HEK293 (cell line): Measurements from ENCODE around the gene ZDHHC24.

Experiments used
- EGR2 ChIP-seq: fragments of 450-650 bp; formaldehyde crosslinking; IDR thresholded peaks from 2 replicates; pipeline ENCODE4 v1.5.1; 2016; ENCODE audit warnings: low read depth, missing biosample characterization, missing genetic modification characterization
- GLI4 ChIP-seq: fragments of 450-650 bp; formaldehyde crosslinking; IDR thresholded peaks from 2 replicates; pipeline ENCODE4 v1.5.1; 2016; ENCODE audit warnings: missing biosample characterization, missing genetic modification characterization
- KLF10 ChIP-seq: fragments of 450-650 bp; IDR thresholded peaks from 2 replicates; pipeline ENCODE4 v1.5.1; 2018; ENCODE audit warnings: missing biosample characterization, mild to moderate bottlenecking, missing genetic modification characterization
- KLF16 ChIP-seq: fragments of 450-650 bp; formaldehyde crosslinking; IDR thresholded peaks from 2 replicates; pipeline ENCODE4 v1.5.1; 2017; ENCODE audit warnings: missing biosample characterization, missing genetic modification characterization
- KLF8 ChIP-seq: fragments of 450-650 bp; formaldehyde crosslinking; IDR thresholded peaks from 2 replicates; pipeline ENCODE4 v1.5.1; 2016; ENCODE audit warnings: missing biosample characterization, missing genetic modification characterization
- OVOL3 ChIP-seq: fragments of 450-650 bp; formaldehyde crosslinking; IDR thresholded peaks from 2 replicates; pipeline ENCODE4 v1.5.1; 2016; ENCODE audit warnings: missing biosample characterization, missing genetic modification characterization
- SCRT2 ChIP-seq: fragments of 450-650 bp; formaldehyde crosslinking; IDR thresholded peaks from 2 replicates; pipeline ENCODE4 v1.5.1; 2016; ENCODE audit warnings: missing biosample characterization, missing genetic modification characterization
- SETDB1 ChIP-seq: IDR thresholded peaks from one replicate; pipeline ENCODE4 v1.6.1; 2017; ENCODE audit warnings: mild to moderate bottlenecking, low read length, moderate library complexity, mixed read lengths; ENCODE audit not compliant: insufficient read length
- ZBTB48 ChIP-seq: fragments of 450-650 bp; formaldehyde crosslinking; IDR thresholded peaks from 2 replicates; pipeline ENCODE4 v1.5.1; 2016; ENCODE audit warnings: missing biosample characterization, missing genetic modification characterization
- ZBTB8A ChIP-seq: fragments of 450-650 bp; formaldehyde crosslinking; IDR thresholded peaks from 2 replicates; pipeline ENCODE4 v1.5.1; 2016; ENCODE audit warnings: missing biosample characterization, missing genetic modification characterization
- ZNF114 ChIP-seq: fragments of 450-650 bp; formaldehyde crosslinking; IDR thresholded peaks from 2 replicates; pipeline ENCODE4 v1.5.0; 2017; ENCODE audit warnings: missing biosample characterization, missing genetic modification characterization
- ZNF121 ChIP-seq: fragments of 450-650 bp; formaldehyde crosslinking; IDR thresholded peaks from 2 replicates; pipeline ENCODE4 v1.5.1; 2016; ENCODE audit warnings: missing biosample characterization, missing genetic modification characterization
- ZNF140 ChIP-seq: fragments of 450-650 bp; formaldehyde crosslinking; IDR thresholded peaks from 2 replicates; pipeline ENCODE4 v1.5.1; 2016; ENCODE audit warnings: missing biosample characterization, missing genetic modification characterization
- ZNF174 ChIP-seq: fragments of 450-650 bp; formaldehyde crosslinking; IDR thresholded peaks from 2 replicates; pipeline ENCODE4 v1.5.0; 2017; ENCODE audit warnings: missing biosample characterization, mild to moderate bottlenecking, missing genetic modification characterization
- ZNF211 ChIP-seq: fragments of 450-650 bp; formaldehyde crosslinking; IDR thresholded peaks from 2 replicates; pipeline ENCODE4 v1.5.1; 2016; ENCODE audit warnings: low read depth, missing biosample characterization, missing genetic modification characterization
- ZNF221 ChIP-seq: fragments of 450-650 bp; formaldehyde crosslinking; IDR thresholded peaks from 2 replicates; pipeline ENCODE4 v1.5.1; 2017; ENCODE audit warnings: missing biosample characterization, missing genetic modification characterization, borderline replicate concordance
- ZNF248 ChIP-seq: fragments of 450-650 bp; formaldehyde crosslinking; IDR thresholded peaks from 2 replicates; pipeline ENCODE4 v1.5.1; 2017; ENCODE audit warnings: missing biosample characterization, missing genetic modification characterization
- ZNF266 ChIP-seq: fragments of 450-650 bp; formaldehyde crosslinking; IDR thresholded peaks from 2 replicates; pipeline ENCODE4 v1.5.1; 2016; ENCODE audit warnings: missing biosample characterization, missing genetic modification characterization, low read depth
- ZNF341 ChIP-seq: fragments of 450-650 bp; formaldehyde crosslinking; IDR thresholded peaks from 2 replicates; pipeline ENCODE4; 2016; ENCODE audit warnings: low read depth, missing biosample characterization, missing genetic modification characterization
- ZNF433 ChIP-seq: fragments of 450-650 bp; formaldehyde crosslinking; IDR thresholded peaks from 2 replicates; pipeline ENCODE4 v1.5.1; 2016; ENCODE audit warnings: missing biosample characterization, missing genetic modification characterization, low read depth
- ZNF585B ChIP-seq: fragments of 450-650 bp; formaldehyde crosslinking; IDR thresholded peaks from 2 replicates; pipeline ENCODE4 v1.5.1; 2016; ENCODE audit warnings: missing biosample characterization, missing genetic modification characterization
- ZNF596 ChIP-seq: fragments of 450-650 bp; IDR thresholded peaks from 2 replicates; pipeline ENCODE4 v1.5.0; 2018; ENCODE audit warnings: missing biosample characterization, mild to moderate bottlenecking, missing genetic modification characterization, moderate library complexity
- ZNF600 ChIP-seq: fragments of 450-650 bp; formaldehyde crosslinking; IDR thresholded peaks from 2 replicates; pipeline ENCODE4 v1.5.1; 2016; ENCODE audit warnings: missing biosample characterization, missing genetic modification characterization
- ZNF621 ChIP-seq: fragments of 450-650 bp; formaldehyde crosslinking; IDR thresholded peaks from 2 replicates; pipeline ENCODE4 v1.5.1; 2017; ENCODE audit warnings: missing biosample characterization, missing genetic modification characterization
- ZNF677 ChIP-seq: fragments of 450-650 bp; IDR thresholded peaks from 2 replicates; pipeline ENCODE4 v1.5.0; 2018; ENCODE audit warnings: missing biosample characterization, mild to moderate bottlenecking, missing genetic modification characterization, moderate library complexity
- ZNF747 ChIP-seq: fragments of 450-650 bp; formaldehyde crosslinking; IDR thresholded peaks from 2 replicates; pipeline ENCODE4 v1.5.1; 2016; ENCODE audit warnings: missing biosample characterization, missing genetic modification characterization
- ZNF777 ChIP-seq: fragments of 450-650 bp; formaldehyde crosslinking; IDR thresholded peaks from 2 replicates; pipeline ENCODE4 v1.5.1; 2017; ENCODE audit warnings: missing biosample characterization, missing genetic modification characterization, borderline replicate concordance
- ZXDB ChIP-seq: fragments of 450-650 bp; formaldehyde crosslinking; IDR thresholded peaks from 2 replicates; pipeline ENCODE4 v1.5.1; 2016; ENCODE audit warnings: missing biosample characterization, missing genetic modification characterization
- TF ChIP-seq, protein P1 (sequence below): fragments of 450-650 bp; formaldehyde crosslinking; IDR thresholded peaks from 2 replicates; pipeline ENCODE4 v1.5.1; 2017; ENCODE audit warnings: missing biosample characterization, mild to moderate bottlenecking, missing genetic modification characterization, moderate library complexity
- TF ChIP-seq, protein P2 (sequence below): sonication (generic); formaldehyde crosslinking; IDR thresholded peaks from 2 replicates; pipeline ENCODE4 v1.8.1; 2022; ENCODE audit warnings: mild to moderate bottlenecking, moderate library complexity, missing genetic modification reagents
- TF ChIP-seq, protein P3 (sequence below): fragments of 450-650 bp; formaldehyde crosslinking; IDR thresholded peaks from 2 replicates; pipeline ENCODE4 v1.5.1; 2017; ENCODE audit warnings: missing biosample characterization, missing genetic modification characterization
- TF ChIP-seq, protein P4 (sequence below): fragments of 450-650 bp; formaldehyde crosslinking; IDR thresholded peaks from 2 replicates; pipeline ENCODE4 v1.5.1; 2016; ENCODE audit warnings: missing biosample characterization, missing genetic modification characterization
- TF ChIP-seq, protein P5 (sequence below): fragments of 450-650 bp; formaldehyde crosslinking; IDR thresholded peaks from 2 replicates; pipeline ENCODE4 v1.5.1; 2016; ENCODE audit warnings: missing biosample characterization, missing genetic modification characterization

Gene ZDHHC24

DNA sequence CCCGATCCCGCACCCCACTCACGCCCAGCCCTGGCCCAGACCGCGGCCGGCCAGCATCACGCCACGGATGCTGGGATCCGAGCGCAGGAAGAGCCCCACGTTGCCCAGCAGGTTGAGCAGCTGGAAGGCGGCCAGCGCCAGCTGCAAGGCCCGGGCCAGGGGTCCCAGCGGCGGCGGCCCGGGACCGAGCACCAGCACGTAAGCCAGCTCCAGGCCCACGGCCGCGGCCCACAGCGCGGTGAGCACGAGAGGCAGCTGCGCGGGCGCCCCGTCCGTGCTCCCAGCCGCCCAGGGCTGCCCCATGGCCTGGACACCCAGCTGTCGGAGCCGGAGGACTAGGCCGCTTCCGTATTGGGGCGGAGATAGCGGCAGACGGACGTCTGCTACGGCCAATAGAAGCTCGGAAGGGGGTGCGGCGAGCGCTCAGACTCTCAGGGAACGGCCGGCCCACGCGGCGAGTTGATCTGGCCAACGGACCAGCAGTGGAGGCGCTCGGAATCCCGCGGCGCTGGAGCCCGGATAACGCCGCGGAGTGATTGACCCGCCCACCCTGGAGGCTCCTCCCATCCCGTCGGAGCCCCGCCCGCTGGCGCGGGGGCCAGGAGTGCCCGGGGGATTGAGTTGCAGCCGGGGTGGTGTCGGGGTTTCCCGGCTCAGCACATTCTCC lies at the start of gene ZDHHC24 (continued):
- TF ChIP-seq ZXDB (peak; percentile 26; the same call in 1 of the 2 replicates), KLF10 (tag by site-specific recombination) (0 out of 2 replicates have a peak, but pooled peaks have one; percentile 25), ZNF121 (tag by site-specific recombination) (no peak), ZNF174 (no peak), OVOL3 (tag by site-specific recombination) (no peak), ZNF596 (tag by site-specific recombination) (no peak), ZNF433 (tag by site-specific recombination) (no peak), ZBTB48 (tag by site-specific recombination) (no peak), KLF16 (tag by site-specific recombination) (no peak; the same call in 1 of the 2 replicates), GLI4 (tag by site-specific recombination) (no peak), KLF8 (tag by site-specific recombination) (no peak), EGR2 (peak; percentile 49; the same call in 1 of the 2 replicates), ZNF621 (tag by site-specific recombination) (peak; percentile 97), ZNF777 (tag by site-specific recombination) (0 out of 2 replicates have a peak, but pooled peaks have one; percentile 10), ZNF341 (peak; percentile 71), ZNF248 (tag by site-specific recombination) (no peak), ZNF211 (tag by site-specific recombination) (no peak), ZNF747 (tag by site-specific recombination) (no peak), SETDB1 (no peak), ZNF221 (no peak), SCRT2 (tag by site-specific recombination) (no peak), ZNF585B (tag by site-specific recombination) (no peak), ZNF600 (tag by site-specific recombination) (peak; percentile 58; the same call in 1 of the 2 replicates), ZBTB8A (tag by site-specific recombination) (no peak; the same call in 1 of the 2 replicates), ZNF140 (tag by site-specific recombination) (no peak), ZNF677 (no peak), ZNF114 (tag by site-specific recombination) (no peak), ZNF266 (tag by site-specific recombination) (no peak)
- TF ChIP-seq, protein P1, sequence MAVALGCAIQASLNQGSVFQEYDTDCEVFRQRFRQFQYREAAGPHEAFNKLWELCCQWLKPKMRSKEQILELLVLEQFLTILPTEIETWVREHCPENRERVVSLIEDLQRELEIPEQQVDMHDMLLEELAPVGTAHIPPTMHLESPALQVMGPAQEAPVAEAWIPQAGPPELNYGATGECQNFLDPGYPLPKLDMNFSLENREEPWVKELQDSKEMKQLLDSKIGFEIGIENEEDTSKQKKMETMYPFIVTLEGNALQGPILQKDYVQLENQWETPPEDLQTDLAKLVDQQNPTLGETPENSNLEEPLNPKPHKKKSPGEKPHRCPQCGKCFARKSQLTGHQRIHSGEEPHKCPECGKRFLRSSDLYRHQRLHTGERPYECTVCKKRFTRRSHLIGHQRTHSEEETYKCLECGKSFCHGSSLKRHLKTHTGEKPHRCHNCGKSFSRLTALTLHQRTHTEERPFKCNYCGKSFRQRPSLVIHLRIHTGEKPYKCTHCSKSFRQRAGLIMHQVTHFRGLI (tag by site-specific recombination), result peak; percentile 63
- TF ChIP-seq, protein P2, sequence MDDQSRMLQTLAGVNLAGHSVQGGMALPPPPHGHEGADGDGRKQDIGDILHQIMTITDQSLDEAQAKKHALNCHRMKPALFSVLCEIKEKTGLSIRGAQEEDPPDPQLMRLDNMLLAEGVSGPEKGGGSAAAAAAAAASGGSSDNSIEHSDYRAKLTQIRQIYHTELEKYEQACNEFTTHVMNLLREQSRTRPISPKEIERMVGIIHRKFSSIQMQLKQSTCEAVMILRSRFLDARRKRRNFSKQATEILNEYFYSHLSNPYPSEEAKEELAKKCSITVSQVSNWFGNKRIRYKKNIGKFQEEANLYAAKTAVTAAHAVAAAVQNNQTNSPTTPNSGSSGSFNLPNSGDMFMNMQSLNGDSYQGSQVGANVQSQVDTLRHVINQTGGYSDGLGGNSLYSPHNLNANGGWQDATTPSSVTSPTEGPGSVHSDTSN (CRISPR knock-in tag), result peak; percentile 96
- TF ChIP-seq, protein P3, sequence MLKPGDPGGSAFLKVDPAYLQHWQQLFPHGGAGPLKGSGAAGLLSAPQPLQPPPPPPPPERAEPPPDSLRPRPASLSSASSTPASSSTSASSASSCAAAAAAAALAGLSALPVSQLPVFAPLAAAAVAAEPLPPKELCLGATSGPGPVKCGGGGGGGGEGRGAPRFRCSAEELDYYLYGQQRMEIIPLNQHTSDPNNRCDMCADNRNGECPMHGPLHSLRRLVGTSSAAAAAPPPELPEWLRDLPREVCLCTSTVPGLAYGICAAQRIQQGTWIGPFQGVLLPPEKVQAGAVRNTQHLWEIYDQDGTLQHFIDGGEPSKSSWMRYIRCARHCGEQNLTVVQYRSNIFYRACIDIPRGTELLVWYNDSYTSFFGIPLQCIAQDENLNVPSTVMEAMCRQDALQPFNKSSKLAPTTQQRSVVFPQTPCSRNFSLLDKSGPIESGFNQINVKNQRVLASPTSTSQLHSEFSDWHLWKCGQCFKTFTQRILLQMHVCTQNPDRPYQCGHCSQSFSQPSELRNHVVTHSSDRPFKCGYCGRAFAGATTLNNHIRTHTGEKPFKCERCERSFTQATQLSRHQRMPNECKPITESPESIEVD (tag by site-specific recombination), result no peak
- TF ChIP-seq, protein P4, sequence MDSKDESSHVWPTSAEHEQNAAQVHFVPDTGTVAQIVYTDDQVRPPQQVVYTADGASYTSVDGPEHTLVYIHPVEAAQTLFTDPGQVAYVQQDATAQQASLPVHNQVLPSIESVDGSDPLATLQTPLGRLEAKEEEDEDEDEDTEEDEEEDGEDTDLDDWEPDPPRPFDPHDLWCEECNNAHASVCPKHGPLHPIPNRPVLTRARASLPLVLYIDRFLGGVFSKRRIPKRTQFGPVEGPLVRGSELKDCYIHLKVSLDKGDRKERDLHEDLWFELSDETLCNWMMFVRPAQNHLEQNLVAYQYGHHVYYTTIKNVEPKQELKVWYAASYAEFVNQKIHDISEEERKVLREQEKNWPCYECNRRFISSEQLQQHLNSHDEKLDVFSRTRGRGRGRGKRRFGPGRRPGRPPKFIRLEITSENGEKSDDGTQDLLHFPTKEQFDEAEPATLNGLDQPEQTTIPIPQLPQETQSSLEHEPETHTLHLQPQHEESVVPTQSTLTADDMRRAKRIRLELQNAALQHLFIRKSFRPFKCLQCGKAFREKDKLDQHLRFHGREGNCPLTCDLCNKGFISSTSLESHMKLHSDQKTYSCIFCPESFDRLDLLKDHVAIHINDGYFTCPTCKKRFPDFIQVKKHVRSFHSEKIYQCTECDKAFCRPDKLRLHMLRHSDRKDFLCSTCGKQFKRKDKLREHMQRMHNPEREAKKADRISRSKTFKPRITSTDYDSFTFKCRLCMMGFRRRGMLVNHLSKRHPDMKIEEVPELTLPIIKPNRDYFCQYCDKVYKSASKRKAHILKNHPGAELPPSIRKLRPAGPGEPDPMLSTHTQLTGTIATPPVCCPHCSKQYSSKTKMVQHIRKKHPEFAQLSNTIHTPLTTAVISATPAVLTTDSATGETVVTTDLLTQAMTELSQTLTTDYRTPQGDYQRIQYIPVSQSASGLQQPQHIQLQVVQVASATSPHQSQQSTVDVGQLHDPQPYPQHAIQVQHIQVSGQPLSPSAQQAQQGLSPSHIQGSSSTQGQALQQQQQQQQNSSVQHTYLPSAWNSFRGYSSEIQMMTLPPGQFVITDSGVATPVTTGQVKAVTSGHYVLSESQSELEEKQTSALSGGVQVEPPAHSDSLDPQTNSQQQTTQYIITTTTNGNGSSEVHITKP (tag by site-specific recombination), result peak; percentile 73
- TF ChIP-seq, protein P5, sequence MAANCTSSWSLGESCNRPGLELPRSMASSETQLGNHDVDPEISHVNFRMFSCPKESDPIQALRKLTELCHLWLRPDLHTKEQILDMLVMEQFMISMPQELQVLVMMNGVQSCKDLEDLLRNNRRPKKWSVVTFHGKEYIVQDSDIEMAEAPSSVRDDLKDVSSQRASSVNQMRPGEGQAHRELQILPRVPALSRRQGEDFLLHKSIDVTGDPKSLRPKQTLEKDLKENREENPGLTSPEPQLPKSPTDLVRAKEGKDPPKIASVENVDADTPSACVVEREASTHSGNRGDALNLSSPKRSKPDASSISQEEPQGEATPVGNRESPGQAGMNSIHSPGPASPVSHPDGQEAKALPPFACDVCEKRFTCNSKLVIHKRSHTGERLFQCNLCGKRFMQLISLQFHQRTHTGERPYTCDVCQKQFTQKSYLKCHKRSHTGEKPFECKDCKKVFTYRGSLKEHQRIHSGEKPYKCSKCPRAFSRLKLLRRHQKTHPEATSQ (tag by site-specific recombination), result no peak
